Measurements from ENCODE around the gene SV2B. TPM values are rescaled to one million over a fixed set of nuclear protein-coding genes. Genes with fewer than 3 reads are reported as not detected.
A peak's percentile ranks its signal among the peaks of the same experiment; 100 is the strongest.

Gene SV2B
- polyA plus RNA-seq, 2 of the 4 experiments (the other 2 are of a cell fraction), result 0.05 TPM; not detected in 1

DNA sequence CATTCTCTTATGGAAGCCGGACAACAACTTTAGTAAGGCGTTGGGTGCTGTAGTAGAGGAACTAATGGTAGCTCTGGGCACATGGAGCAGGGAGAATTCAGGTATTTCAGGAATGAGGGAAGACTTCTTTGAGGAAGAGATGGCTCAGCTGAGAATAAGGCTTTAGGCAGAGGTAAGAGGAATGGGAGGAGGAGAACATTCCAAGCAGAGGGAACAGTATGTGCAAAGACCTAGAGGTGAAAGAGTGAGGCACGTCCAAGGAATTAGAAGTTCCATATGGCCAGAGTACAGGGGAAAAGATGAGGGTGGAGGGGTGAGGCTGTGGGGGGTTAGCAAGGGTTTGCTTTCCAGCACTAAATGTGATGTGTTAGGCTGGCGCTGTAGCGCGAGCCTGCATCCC, 1.6 kb upstream of the SV2B start:
- Histone ChIP-seq H3K4me3 (no peak overlapping the region), H3K27ac (no peak overlapping the region), H3K4me1 (peaks cover 13% of the 10 kb centered on the region; the same call in 2 of the 3 replicates), H3K9me3 (peaks cover 3% of the 10 kb centered on the region; the same call in 1 of the 3 replicates), H3K4me2 (no peak overlapping the region)
- no peak for TF ChIP-seq BCL3 (IDR thresholded peaks at IDR 0.05)
- no peak for TF ChIP-seq SMC3 (IDR thresholded peaks at IDR 0.05)
- no peak for TF ChIP-seq POLR2A (IDR thresholded peaks at IDR 0.05; ENCODE audit: low read length)
- TF ChIP-seq HOXB13 (CRISPR knock-in tag; IDR thresholded peaks at IDR 0.05; ENCODE audit: low read depth), result no peak
- TF ChIP-seq TP53 (CRISPR knock-in tag; IDR thresholded peaks at IDR 0.05), result no peak
- TF ChIP-seq HMGXB4 (CRISPR knock-in tag; IDR thresholded peaks at IDR 0.05; ENCODE audit: borderline replicate concordance), result no peak
- no peak for TF ChIP-seq ZNF302 (CRISPR knock-in tag; IDR thresholded peaks at IDR 0.05)
- TF ChIP-seq NFE2L2 (conservative IDR thresholded peaks at IDR 0.05; ENCODE audit: low read length), result no peak
- TF ChIP-seq PHF8 (IDR thresholded peaks at IDR 0.05; ENCODE audit: borderline replicate concordance, low read depth), result no peak
- no peak for TF ChIP-seq SREBF2 (IDR thresholded peaks at IDR 0.05)
- no peak for TF ChIP-seq MAZ (IDR thresholded peaks at IDR 0.05; ENCODE audit: borderline replicate concordance, low read depth, low read length)
- TF ChIP-seq FOSL2 (IDR thresholded peaks at IDR 0.05), result no peak
- TF ChIP-seq FOSL2 (CRISPR knock-in tag; IDR thresholded peaks at IDR 0.05), result no peak
- TF ChIP-seq, protein P1, sequence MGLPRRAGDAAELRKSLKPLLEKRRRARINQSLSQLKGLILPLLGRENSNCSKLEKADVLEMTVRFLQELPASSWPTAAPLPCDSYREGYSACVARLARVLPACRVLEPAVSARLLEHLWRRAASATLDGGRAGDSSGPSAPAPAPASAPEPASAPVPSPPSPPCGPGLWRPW (IDR thresholded peaks at IDR 0.05), result no peak
- TF ChIP-seq TFCP2L1 (CRISPR knock-in tag; IDR thresholded peaks at IDR 0.05), result no peak
- no peak for TF ChIP-seq EP300 (IDR thresholded peaks at IDR 0.05)
- TF ChIP-seq, protein P2, sequence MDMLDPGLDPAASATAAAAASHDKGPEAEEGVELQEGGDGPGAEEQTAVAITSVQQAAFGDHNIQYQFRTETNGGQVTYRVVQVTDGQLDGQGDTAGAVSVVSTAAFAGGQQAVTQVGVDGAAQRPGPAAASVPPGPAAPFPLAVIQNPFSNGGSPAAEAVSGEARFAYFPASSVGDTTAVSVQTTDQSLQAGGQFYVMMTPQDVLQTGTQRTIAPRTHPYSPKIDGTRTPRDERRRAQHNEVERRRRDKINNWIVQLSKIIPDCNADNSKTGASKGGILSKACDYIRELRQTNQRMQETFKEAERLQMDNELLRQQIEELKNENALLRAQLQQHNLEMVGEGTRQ (IDR thresholded peaks at IDR 0.05), result no peak
- TF ChIP-seq KDM5A (IDR thresholded peaks at IDR 0.05), result no peak
- no peak for TF ChIP-seq ELK1 (IDR thresholded peaks at IDR 0.05; ENCODE audit: low read depth, low read length)
- no peak for TF ChIP-seq NR3C1 (IDR thresholded peaks at IDR 0.05)
- ATAC-seq (no peak), DNase-seq (ENCODE audit: low read depth in 1 of 2, low spot score in 1 of 2) (no peak), FAIRE-seq (no peak)
- ChIA-PET POLR2A (no interaction called here), CTCF (interaction anchor here (1.0 kb wide), 1 partner anchor 30 kb away, joined by 3 read pairs; no protein-coding TSS in a partner anchor)
- 60% methylated on average over 6 of the region's 6 CpGs for WGBS (ENCODE audit: missing lambda C conversion rate)

DNA sequence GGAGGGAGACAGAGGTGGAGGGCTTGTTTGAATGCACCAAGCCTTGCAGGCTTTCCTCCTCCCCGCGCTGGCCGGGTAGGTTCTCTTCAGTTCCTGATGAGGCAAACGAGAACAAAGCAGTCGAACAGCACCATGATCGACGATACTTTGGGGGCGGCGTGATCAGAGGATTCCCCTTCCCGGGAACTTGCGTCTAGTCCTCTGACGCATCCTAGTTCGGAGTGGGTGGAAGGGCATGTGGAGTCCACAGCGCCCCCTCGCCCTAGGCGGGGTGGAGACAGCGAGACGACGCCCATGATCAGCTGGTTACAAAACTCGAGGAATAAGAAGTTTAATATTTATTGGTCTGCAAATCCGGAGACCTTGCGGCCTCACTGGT, 452 bp upstream of the SV2B start:
- ATAC-seq (peak; percentile 44 to 69; a peak in 5 of 6 replicates), FAIRE-seq (no peak), DNase-seq (ENCODE audit: low read depth in 1 of 2, low spot score in 1 of 2) (peak in 1 of 2 experiments; percentile 48)
- no peak overlapping the region for H3K27ac ChIP-seq
- ChIA-PET POLR2A (no interaction called here), CTCF (interaction anchor here (0.6 to 1.2 kb wide), 3 partner anchors 10 to 44 kb away, joined by 3 read pairs; no protein-coding TSS in a partner anchor)
- H3K9me3 ChIP-seq, result peaks cover 3% of the 10 kb centered on the region; the same call in 1 of the 3 replicates
- 4% methylated on average over 22 of the region's 22 CpGs for WGBS (ENCODE audit: missing lambda C conversion rate)
- H3K4me2 ChIP-seq, result peak overlapping the region; percentile 96
- H3K4me1 ChIP-seq, result peaks cover 13% of the 10 kb centered on the region; the same call in 2 of the 3 replicates
- peak; percentile 23; the same call in 1 of the 3 replicates for TF ChIP-seq CTCF (IDR thresholded peaks at IDR 0.05)
- TF ChIP-seq ZNF302 (CRISPR knock-in tag; IDR thresholded peaks at IDR 0.05), result no peak
- TF ChIP-seq POLR2A (IDR thresholded peaks at IDR 0.05; ENCODE audit: low read length), result no peak
- no peak for TF ChIP-seq TFCP2L1 (CRISPR knock-in tag; IDR thresholded peaks at IDR 0.05)
- no peak for TF ChIP-seq ATOH8 (CRISPR knock-in tag; IDR thresholded peaks at IDR 0.05; ENCODE audit: low read depth)
- H3K4me3 ChIP-seq, result peak overlapping the region; percentile 45
